Activated CD8-positive, alpha-beta T cell treated with anti-CD3 and anti-CD28 coated beads for 36 hours (primary cell): Measurements from ENCODE around the gene WDR62. TPM values are rescaled to one million over a fixed set of nuclear protein-coding genes. Genes with fewer than 3 reads are reported as not detected.
A peak's percentile ranks its signal among the peaks of the same experiment; 100 is the strongest.

ENCODE experiments used
- ATAC-seq: fragments of 200-7000 bp; cut with Tn5 transposase; one replicate; pipeline ENCODE4 v1.10.0; 2021; ENCODE audit warnings: mild to moderate bottlenecking, moderate library complexity
- CTCF ChIA-PET: fragments of 350-600 bp; sonication (Branson Sonifier 250); formaldehyde crosslinking; loops from one replicate; lab custom pipeline; 2021; ENCODE audit warnings: antibody characterized with exemption; lab: Charles Lee
- POLR2A ChIA-PET: fragments of 350-600 bp; sonication (Branson Sonifier 250); formaldehyde crosslinking; loops from one replicate; lab custom pipeline; 2021; ENCODE audit warnings: antibody characterized with exemption; lab: Charles Lee
- DNase-seq: peaks from one replicate; pipeline ENCODE4 v3.0.0-alpha.2; 2020
- H3K27ac Mint-ChIP-seq: one replicate; pipeline ENCODE4 v1.8.0; 2021; ENCODE audit warnings: mild to moderate bottlenecking, mixed read lengths
- H3K27me3 Mint-ChIP-seq: one replicate; pipeline ENCODE4 v1.8.0; 2021; ENCODE audit warnings: mixed read lengths
- H3K36me3 Mint-ChIP-seq: one replicate; pipeline ENCODE4 v1.8.0; 2021; ENCODE audit warnings: low read depth, mixed read lengths
- H3K4me1 Mint-ChIP-seq: one replicate; pipeline ENCODE4 v1.8.0; 2021; ENCODE audit warnings: low read depth, mixed read lengths
- H3K4me3 Mint-ChIP-seq: one replicate; pipeline ENCODE4 v1.8.0; 2021; ENCODE audit warnings: mild to moderate bottlenecking, moderate library complexity, mixed read lengths
- H3K9me3 Mint-ChIP-seq: one replicate; pipeline ENCODE4 v1.8.0; 2021; ENCODE audit warnings: mixed read lengths
- intact Hi-C: fragments of 100-400 bp; cut with micrococcal nuclease; formaldehyde crosslinking; loops from one replicate; pipeline ENCODE4 v1.10.0; 2022
- total RNA-seq, 2 experiments: library from RNA; stranded (reverse); gene quantifications; one replicate each; pipeline ENCODE4 v1.2.3, GENCODE V29; 2021
- TF ChIP-seq, protein P1 (sequence below): fragments of 200-600 bp; IDR thresholded peaks from one replicate; pipeline ENCODE4 v1.8.0; 2022; ENCODE audit warnings: antibody characterized with exemption, mild to moderate bottlenecking

WDR62 gene
- total RNA-seq, 2 experiments from 2014 or later: 19.8 to 22.6 TPM

- intact Hi-C loops: no loop called here
- Mint-ChIP-seq H3K4me1 (peaks cover 29% of the 10 kb centered on the region), H3K4me3 (no peak overlapping the region), H3K9me3 (no peaks in the 10 kb centered on the region), H3K27ac (no peak overlapping the region), H3K27me3 (peaks cover 1% of the 10 kb centered on the region), H3K36me3 (peaks cover 10% of the 10 kb centered on the region)
- DNase-seq (no peak), ATAC-seq (no peak)
- CTCF ChIA-PET: interaction anchor here (4.8 kb wide), 1 partner anchor 9 kb away, joined by 40 read pairs; no protein-coding TSS in a partner anchor
- TF ChIP-seq, protein P1, sequence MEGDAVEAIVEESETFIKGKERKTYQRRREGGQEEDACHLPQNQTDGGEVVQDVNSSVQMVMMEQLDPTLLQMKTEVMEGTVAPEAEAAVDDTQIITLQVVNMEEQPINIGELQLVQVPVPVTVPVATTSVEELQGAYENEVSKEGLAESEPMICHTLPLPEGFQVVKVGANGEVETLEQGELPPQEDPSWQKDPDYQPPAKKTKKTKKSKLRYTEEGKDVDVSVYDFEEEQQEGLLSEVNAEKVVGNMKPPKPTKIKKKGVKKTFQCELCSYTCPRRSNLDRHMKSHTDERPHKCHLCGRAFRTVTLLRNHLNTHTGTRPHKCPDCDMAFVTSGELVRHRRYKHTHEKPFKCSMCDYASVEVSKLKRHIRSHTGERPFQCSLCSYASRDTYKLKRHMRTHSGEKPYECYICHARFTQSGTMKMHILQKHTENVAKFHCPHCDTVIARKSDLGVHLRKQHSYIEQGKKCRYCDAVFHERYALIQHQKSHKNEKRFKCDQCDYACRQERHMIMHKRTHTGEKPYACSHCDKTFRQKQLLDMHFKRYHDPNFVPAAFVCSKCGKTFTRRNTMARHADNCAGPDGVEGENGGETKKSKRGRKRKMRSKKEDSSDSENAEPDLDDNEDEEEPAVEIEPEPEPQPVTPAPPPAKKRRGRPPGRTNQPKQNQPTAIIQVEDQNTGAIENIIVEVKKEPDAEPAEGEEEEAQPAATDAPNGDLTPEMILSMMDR: no peak
- POLR2A ChIA-PET: interaction anchor here (0.6 to 2.5 kb wide), 2 partner anchors 9 to 12 kb away, joined by 3 to 11 read pairs; no protein-coding TSS in a partner anchor
These were observed 82.4 kb downstream of the WDR62 start for GRCh38 chr19:36136964-36137686.

DNA sequence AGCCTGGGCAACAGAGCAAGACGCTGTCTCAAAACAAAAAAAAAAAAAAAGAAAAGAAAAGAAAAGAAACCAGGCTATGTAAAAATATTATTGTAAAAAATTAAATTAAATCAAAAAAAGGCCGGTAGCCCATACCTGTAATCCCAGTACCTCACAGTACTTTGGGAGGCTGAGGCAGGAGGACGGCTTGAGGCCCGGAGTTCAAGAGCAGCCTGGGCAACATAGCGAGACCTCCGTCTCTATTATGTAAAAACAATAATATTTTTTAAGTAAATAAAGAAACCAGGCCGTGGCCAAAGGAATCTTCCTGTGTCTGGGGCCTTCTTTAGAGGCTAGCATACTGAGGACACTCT is 84.4 kb downstream of the WDR62 start:
- H3K27ac Mint-ChIP-seq: peak overlapping the region; percentile 87
- intact Hi-C loops: no loop called here
- ChIA-PET CTCF (interaction anchor here (1.8 to 4.8 kb wide), 2 partner anchors 11 to 31 kb away, joined by 6 to 40 read pairs; no protein-coding TSS in a partner anchor), POLR2A (interaction anchor here (2.5 kb wide), 1 partner anchor 11 kb away, joined by 11 read pairs; no protein-coding TSS in a partner anchor)
- TF ChIP-seq, protein P1: no peak
- ATAC-seq (no peak), DNase-seq (no peak)
- peaks cover 1% of the 10 kb centered on the region for H3K27me3 Mint-ChIP-seq
- peaks cover 24% of the 10 kb centered on the region for H3K4me1 Mint-ChIP-seq
- H3K9me3 Mint-ChIP-seq: no peaks in the 10 kb centered on the region
- peaks cover 19% of the 10 kb centered on the region for H3K36me3 Mint-ChIP-seq
- H3K4me3 Mint-ChIP-seq: peak overlapping the region; percentile 84

DNA sequence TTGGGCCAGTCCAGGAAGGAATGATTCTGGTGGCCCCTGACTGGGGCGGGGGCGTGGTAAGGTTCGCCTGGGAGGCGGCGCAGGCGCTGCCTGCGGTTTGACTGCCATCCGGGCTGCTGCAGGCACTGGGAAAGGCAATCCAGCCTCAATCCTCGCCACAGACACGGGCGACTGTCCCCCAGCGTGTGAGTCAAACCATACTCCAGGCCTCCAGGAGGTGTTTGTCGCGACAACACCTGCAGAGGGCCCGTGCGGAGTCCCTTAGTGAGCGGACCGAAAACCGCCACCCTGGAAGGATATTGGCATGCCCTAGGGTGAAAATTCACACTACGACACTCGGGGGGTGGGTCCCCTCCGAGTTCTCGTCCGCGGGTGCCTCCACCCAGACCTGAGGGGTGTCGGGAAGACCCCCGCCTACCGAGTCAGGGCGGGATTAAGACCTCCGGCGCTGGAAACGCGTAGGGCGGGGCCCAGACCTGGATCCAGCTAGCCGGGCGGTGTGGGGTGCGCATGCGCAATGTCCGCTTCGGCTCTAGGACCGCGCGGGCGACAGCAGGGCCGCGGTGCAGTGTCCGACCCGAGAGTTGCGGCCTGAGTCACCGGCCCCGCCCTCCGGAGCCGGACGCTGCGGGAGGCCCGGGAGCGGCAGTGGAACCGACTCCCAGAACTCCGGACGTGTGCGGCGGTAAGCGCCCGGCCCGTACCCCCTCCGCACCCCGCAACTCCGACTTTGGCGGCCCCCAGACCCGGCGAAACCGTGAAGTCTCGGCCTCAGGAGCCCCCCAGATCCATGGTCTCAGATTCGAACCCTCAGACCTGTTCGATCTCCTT is 85.0 kb downstream of the WDR62 start, which contains the start of gene CAPNS1:
Gene CAPNS1, plus strand, starts transcription at position 594 of the 831 bp plus-strand sequence. CDS start 946 bp downstream, outside the sequence.
- peak within 1 kb of the TSS; percentile 87 for H3K27ac Mint-ChIP-seq
- H3K4me3 Mint-ChIP-seq: peak within 1 kb of the TSS; percentile 84
- TF ChIP-seq, protein P1: no peak
- ATAC-seq (peak; percentile 73), DNase-seq (peak; percentile 95)
- peaks cover 24% of the 10 kb centered on the region for H3K4me1 Mint-ChIP-seq
- peaks cover 22% of the 10 kb centered on the region for H3K36me3 Mint-ChIP-seq
- POLR2A ChIA-PET: no interaction called here
- H3K9me3 Mint-ChIP-seq: no peaks in the 10 kb centered on the region
- intact Hi-C loops: no loop called here
- H3K27me3 Mint-ChIP-seq: peaks cover 1% of the 10 kb centered on the region
- CTCF ChIA-PET: interaction anchor here (0.6 to 4.8 kb wide), 3 partner anchors 12 to 30 kb away, joined by 3 to 40 read pairs (median 6); no protein-coding TSS in a partner anchor

DNA sequence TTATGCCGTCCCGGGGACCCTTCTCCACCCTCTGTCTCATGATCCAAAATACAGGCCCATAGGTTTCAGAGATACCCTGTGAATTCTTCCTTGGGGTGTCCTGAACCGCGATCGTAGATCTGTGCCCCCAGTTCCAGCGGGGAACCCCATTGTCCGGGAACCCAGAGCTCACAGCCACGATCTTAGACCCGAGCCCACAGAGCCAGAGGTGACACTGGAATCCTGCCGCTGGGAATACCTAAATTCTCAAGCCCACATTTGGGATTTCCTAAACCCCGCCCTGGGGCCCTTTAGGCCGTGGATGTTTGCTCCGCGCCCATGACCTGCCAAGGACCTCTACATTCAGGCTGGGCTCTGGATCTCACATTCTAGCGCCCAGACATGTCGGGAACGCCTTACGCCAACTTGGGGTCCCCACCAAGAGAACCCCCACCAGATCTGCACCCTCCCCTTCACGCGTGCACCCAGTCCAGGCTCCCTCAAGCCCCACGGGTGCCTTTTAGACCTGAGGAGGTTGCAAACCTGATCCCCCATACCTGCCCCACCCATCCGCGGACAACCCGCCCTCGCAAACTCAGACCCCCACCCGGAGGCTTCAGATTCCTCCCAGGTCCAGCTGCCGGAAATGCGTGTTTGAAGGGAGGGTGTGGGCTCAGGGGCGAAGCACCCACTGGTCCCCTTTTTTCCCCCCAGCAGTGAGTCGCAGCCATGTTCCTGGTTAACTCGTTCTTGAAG is 85.8 kb downstream of the WDR62 start:
- peaks cover 24% of the 10 kb centered on the region for H3K36me3 Mint-ChIP-seq
- TF ChIP-seq, protein P1: no peak
- H3K4me3 Mint-ChIP-seq: peak overlapping the region; percentile 84
- peaks cover 24% of the 10 kb centered on the region for H3K4me1 Mint-ChIP-seq
- peak; percentile 32 for ATAC-seq
- intact Hi-C loops: no loop called here
- peak overlapping the region; percentile 87 for H3K27ac Mint-ChIP-seq
- peak; percentile 74 for DNase-seq
- H3K27me3 Mint-ChIP-seq: no peaks in the 10 kb centered on the region
- no peaks in the 10 kb centered on the region for H3K9me3 Mint-ChIP-seq
- CTCF ChIA-PET: interaction anchor here (0.6 to 4.8 kb wide), 3 partner anchors 13 to 30 kb away, joined by 3 to 40 read pairs (median 4); no protein-coding TSS in a partner anchor
- POLR2A ChIA-PET: no interaction called here
